Ishikawa (cell line): ENCODE data around the gene MTG2.

Experiments used
- CEBPB ChIP-seq: IDR thresholded peaks from 2 replicates; pipeline ENCODE4 v1.6.1; 2012
- CREB1 ChIP-seq: IDR thresholded peaks from 2 replicates; pipeline ENCODE4 v1.6.1; 2012; ENCODE audit warnings: low read depth
- EGR1 ChIP-seq: IDR thresholded peaks from 2 replicates; pipeline ENCODE4 v1.6.1; 2012
- EP300 ChIP-seq: IDR thresholded peaks from 2 replicates; pipeline ENCODE4 v1.6.1; 2012; ENCODE audit warnings: borderline replicate concordance
- FOXM1 ChIP-seq: IDR thresholded peaks from 2 replicates; pipeline ENCODE4 v1.6.1; 2012; ENCODE audit warnings: low read depth, borderline replicate concordance
- NFIC ChIP-seq: IDR thresholded peaks from 2 replicates; pipeline ENCODE4 v1.6.1; 2012
- RAD21 ChIP-seq: IDR thresholded peaks from 2 replicates; pipeline ENCODE4 v1.6.1; 2012; ENCODE audit warnings: low read depth
- TAF1 ChIP-seq: IDR thresholded peaks from 2 replicates; pipeline ENCODE4 v1.6.1; 2012; ENCODE audit warnings: low read depth, mild to moderate bottlenecking
- TCF12 ChIP-seq: IDR thresholded peaks from 2 replicates; pipeline ENCODE4 v1.6.1; 2012; ENCODE audit warnings: low read depth
- TEAD4 ChIP-seq: IDR thresholded peaks from 2 replicates; pipeline ENCODE4 v1.6.1; 2012
- USF1 ChIP-seq: IDR thresholded peaks from 2 replicates; pipeline ENCODE4 v1.6.1; 2012
- YY1 ChIP-seq: IDR thresholded peaks from 2 replicates; pipeline ENCODE4 v1.6.1; 2012; ENCODE audit warnings: low read depth
- ZBTB7A ChIP-seq: IDR thresholded peaks from 2 replicates; pipeline ENCODE4 v1.6.1; 2012; ENCODE audit warnings: low read depth
- TF ChIP-seq, protein P1 (sequence below): IDR thresholded peaks from 2 replicates; pipeline ENCODE4 v1.6.1; 2012
- TF ChIP-seq, protein P2 (sequence below): IDR thresholded peaks from 2 replicates; pipeline ENCODE4 v1.6.1; 2012; ENCODE audit warnings: low read depth, mild to moderate bottlenecking

MTG2 gene

DNA sequence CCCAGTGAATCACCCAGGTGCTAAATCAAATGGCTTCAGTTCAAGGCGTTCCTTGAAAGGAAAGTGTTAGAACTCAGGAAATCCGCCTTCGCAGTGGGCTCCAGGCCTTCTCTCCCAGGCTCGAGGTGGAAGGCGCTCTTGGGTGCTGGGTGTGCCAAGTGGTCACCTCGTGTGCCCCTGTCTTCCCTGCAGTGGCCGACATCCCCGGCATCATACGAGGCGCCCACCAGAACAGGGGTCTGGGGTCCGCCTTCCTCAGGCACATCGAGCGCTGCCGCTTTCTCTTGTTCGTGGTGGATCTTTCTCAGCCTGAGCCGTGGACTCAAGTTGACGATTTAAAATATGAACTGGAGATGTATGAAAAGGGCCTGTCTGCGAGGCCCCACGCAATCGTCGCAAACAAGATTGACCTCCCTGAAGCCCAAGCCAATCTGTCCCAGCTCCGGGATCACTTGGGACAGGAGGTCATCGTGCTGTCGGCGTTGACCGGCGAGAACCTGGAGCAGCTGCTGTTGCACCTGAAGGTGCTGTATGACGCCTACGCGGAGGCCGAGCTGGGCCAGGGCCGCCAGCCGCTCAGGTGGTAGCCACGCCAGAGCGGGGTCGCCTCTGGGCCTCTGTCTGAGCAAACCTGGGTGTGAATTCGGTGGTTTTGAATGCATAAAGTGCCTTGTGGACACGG lies 17.8 kb downstream of the MTG2 start:
- no peak for TF ChIP-seq TAF1
- TF ChIP-seq NFIC = no peak
- TF ChIP-seq, protein P1, sequence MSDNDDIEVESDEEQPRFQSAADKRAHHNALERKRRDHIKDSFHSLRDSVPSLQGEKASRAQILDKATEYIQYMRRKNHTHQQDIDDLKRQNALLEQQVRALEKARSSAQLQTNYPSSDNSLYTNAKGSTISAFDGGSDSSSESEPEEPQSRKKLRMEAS = no peak
- TF ChIP-seq CREB1 = no peak
- TF ChIP-seq TEAD4 = no peak
- no peak for TF ChIP-seq EGR1
- no peak for TF ChIP-seq TCF12
- no peak for TF ChIP-seq FOXM1
- no peak for TF ChIP-seq RAD21
- TF ChIP-seq CEBPB = no peak
- TF ChIP-seq, protein P2, sequence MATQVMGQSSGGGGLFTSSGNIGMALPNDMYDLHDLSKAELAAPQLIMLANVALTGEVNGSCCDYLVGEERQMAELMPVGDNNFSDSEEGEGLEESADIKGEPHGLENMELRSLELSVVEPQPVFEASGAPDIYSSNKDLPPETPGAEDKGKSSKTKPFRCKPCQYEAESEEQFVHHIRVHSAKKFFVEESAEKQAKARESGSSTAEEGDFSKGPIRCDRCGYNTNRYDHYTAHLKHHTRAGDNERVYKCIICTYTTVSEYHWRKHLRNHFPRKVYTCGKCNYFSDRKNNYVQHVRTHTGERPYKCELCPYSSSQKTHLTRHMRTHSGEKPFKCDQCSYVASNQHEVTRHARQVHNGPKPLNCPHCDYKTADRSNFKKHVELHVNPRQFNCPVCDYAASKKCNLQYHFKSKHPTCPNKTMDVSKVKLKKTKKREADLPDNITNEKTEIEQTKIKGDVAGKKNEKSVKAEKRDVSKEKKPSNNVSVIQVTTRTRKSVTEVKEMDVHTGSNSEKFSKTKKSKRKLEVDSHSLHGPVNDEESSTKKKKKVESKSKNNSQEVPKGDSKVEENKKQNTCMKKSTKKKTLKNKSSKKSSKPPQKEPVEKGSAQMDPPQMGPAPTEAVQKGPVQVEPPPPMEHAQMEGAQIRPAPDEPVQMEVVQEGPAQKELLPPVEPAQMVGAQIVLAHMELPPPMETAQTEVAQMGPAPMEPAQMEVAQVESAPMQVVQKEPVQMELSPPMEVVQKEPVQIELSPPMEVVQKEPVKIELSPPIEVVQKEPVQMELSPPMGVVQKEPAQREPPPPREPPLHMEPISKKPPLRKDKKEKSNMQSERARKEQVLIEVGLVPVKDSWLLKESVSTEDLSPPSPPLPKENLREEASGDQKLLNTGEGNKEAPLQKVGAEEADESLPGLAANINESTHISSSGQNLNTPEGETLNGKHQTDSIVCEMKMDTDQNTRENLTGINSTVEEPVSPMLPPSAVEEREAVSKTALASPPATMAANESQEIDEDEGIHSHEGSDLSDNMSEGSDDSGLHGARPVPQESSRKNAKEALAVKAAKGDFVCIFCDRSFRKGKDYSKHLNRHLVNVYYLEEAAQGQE = no peak
- TF ChIP-seq YY1 = no peak
- no peak for TF ChIP-seq ZBTB7A
- no peak for TF ChIP-seq EP300
- TF ChIP-seq USF1 = no peak

GRCh38 chr20:62201173-62202082 lies 18.6 kb downstream of the MTG2 start:
- TF ChIP-seq TEAD4 = no peak
- TF ChIP-seq NFIC = no peak
- no peak for TF ChIP-seq TAF1
- TF ChIP-seq, protein P1 = no peak
- no peak for TF ChIP-seq TCF12
- TF ChIP-seq YY1 = no peak
- no peak for TF ChIP-seq EP300
- no peak for TF ChIP-seq EGR1
- no peak for TF ChIP-seq CEBPB
- no peak for TF ChIP-seq CREB1
- TF ChIP-seq ZBTB7A = no peak
- no peak for TF ChIP-seq RAD21
- no peak for TF ChIP-seq USF1
- no peak for TF ChIP-seq FOXM1
- TF ChIP-seq, protein P2 = no peak

- TF ChIP-seq TEAD4 = no peak
Observed at GRCh38 chr20:62202083-62202395, 19.2 kb downstream of the MTG2 start.

GRCh38 chr20:62202676-62203377 lies 20.0 kb downstream of the MTG2 start:
- TF ChIP-seq NFIC = no peak
- TF ChIP-seq TCF12 = no peak
- no peak for TF ChIP-seq USF1

- no peak for TF ChIP-seq EGR1
Observed at GRCh38 chr20:62203378-62204030, 20.7 kb downstream of the MTG2 start.
